ELF-1 (cell line): ENCODE measurements around the gene ANKMY1.

Experiments used
- DNase-seq: peaks from one replicate; pipeline ENCODE4 v3.0.0-alpha.2; 2016; ENCODE audit warnings: low read depth, low spot score

Gene ANKMY1

GRCh38 chr2:240449764-240450531 lies 107.8 kb downstream of the ANKMY1 start:
- no peak for DNase-seq

GRCh38 chr2:240448387-240449274 lies 109.2 kb downstream of the ANKMY1 start:
- DNase-seq = no peak

- no peak for DNase-seq
Observed at GRCh38 chr2:240447934-240448333, 109.9 kb downstream of the ANKMY1 start.

GRCh38 chr2:240447331-240447730 lies 110.5 kb downstream of the ANKMY1 start:
- no peak for DNase-seq

- no peak for DNase-seq
Observed at GRCh38 chr2:240446664-240447175, 111.1 kb downstream of the ANKMY1 start.

GRCh38 chr2:240445961-240446663 lies 111.7 kb downstream of the ANKMY1 start:
- no peak for DNase-seq

GRCh38 chr2:240444464-240444863 lies 113.3 kb downstream of the ANKMY1 start:
- no peak for DNase-seq

GRCh38 chr2:240443891-240444301 lies 113.9 kb downstream of the ANKMY1 start:
- DNase-seq = no peak

- DNase-seq = no peak
Observed at GRCh38 chr2:240442891-240443715, 114.7 kb downstream of the ANKMY1 start.

- no peak for DNase-seq
Observed at GRCh38 chr2:240441993-240442411, 115.8 kb downstream of the ANKMY1 start.

GRCh38 chr2:240441326-240441992 lies 116.3 kb downstream of the ANKMY1 start:
- no peak for DNase-seq

- DNase-seq = no peak
Observed at GRCh38 chr2:240440704-240441320, 117.0 kb downstream of the ANKMY1 start.

- DNase-seq = no peak
Observed at GRCh38 chr2:240440251-240440650, 117.5 kb downstream of the ANKMY1 start.

- DNase-seq = no peak
Observed at GRCh38 chr2:240439698-240440151, 118.1 kb downstream of the ANKMY1 start.

GRCh38 chr2:240438810-240439697 lies 118.7 kb downstream of the ANKMY1 start:
- no peak for DNase-seq

- DNase-seq = peak; percentile 83
Observed at GRCh38 chr2:240437861-240438809, 119.7 kb downstream of the ANKMY1 start.

- DNase-seq = no peak
Observed at GRCh38 chr2:240437551-240437860, 120.3 kb downstream of the ANKMY1 start.
